HEK293T (cell line): Measurements from ENCODE around the gene EDEM1.

Experiments used
- CTBP1 ChIP-seq: fragments of 450-650 bp; IDR thresholded peaks from 2 replicates; pipeline ENCODE4 v1.6.1; 2016; ENCODE audit warnings: borderline replicate concordance
- HDGF ChIP-seq: fragments of 450-650 bp; IDR thresholded peaks from 2 replicates; pipeline ENCODE4 v1.6.1; 2017; ENCODE audit warnings: antibody characterized with exemption, borderline replicate concordance

DNA sequence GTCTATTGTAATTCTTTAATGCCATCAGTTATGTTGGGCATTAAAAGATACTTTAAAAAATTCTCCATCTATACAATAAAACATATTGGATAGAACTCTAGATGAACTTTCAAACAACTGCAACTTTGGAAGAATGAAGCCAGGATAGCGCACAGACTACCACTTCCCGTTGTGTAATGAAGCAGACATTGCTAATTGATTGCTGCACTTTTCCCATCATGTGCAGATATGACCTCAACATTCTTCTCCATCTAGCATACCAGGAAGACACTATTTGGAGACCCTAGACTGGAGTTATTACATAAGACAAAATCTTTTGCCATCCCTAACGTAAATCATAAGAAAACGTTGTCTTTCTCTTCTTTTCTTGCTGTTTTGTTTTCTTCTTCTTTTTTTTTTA is 75.0 kb downstream of the EDEM1 start:
- no peak for TF ChIP-seq HDGF
- TF ChIP-seq CTBP1: no peak
